ENCODE measurements around the gene ZSWIM3.

DNA sequence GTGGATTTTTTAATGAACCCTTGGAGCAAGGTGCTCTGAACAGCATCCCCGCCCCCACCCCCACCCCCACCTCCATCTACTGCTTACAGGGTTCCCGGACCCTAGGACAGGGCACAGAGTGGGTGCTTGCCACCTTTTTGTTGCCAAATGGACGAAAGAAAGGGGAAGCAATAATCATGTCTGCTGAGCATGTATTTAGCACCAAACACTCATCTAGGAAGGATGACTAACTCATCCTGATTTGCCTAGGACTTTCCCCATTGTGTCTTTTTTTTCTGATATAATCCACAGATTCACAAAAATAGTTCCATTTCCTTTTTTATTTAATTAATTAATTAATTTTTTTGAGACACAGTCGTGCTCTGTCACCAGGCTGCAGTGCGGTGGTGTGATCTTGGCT, 55.7 kb downstream of the ZSWIM3 start:
- TF ChIP-seq, protein P1, sequence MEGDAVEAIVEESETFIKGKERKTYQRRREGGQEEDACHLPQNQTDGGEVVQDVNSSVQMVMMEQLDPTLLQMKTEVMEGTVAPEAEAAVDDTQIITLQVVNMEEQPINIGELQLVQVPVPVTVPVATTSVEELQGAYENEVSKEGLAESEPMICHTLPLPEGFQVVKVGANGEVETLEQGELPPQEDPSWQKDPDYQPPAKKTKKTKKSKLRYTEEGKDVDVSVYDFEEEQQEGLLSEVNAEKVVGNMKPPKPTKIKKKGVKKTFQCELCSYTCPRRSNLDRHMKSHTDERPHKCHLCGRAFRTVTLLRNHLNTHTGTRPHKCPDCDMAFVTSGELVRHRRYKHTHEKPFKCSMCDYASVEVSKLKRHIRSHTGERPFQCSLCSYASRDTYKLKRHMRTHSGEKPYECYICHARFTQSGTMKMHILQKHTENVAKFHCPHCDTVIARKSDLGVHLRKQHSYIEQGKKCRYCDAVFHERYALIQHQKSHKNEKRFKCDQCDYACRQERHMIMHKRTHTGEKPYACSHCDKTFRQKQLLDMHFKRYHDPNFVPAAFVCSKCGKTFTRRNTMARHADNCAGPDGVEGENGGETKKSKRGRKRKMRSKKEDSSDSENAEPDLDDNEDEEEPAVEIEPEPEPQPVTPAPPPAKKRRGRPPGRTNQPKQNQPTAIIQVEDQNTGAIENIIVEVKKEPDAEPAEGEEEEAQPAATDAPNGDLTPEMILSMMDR (IDR thresholded peaks at IDR 0.05; ENCODE audit: borderline replicate concordance, extremely low read depth, low read length, poor library complexity, severe bottlenecking), result no peak
- no peak for TF ChIP-seq EZH2 (IDR thresholded peaks at IDR 0.05; ENCODE audit: borderline replicate concordance, low read depth, low read length, severe bottlenecking)

Data from DND-41 (cell line).